ENCODE data around the gene LMOD3. TPM values are rescaled to one million over a fixed set of nuclear protein-coding genes. Genes with fewer than 3 reads are reported as not detected.
A peak's percentile ranks its signal among the peaks of the same experiment; 100 is the strongest.

LMOD3 gene
- total RNA-seq, 4 donors from 2014 or later: 0.21 TPM; not detected in 3

DNA sequence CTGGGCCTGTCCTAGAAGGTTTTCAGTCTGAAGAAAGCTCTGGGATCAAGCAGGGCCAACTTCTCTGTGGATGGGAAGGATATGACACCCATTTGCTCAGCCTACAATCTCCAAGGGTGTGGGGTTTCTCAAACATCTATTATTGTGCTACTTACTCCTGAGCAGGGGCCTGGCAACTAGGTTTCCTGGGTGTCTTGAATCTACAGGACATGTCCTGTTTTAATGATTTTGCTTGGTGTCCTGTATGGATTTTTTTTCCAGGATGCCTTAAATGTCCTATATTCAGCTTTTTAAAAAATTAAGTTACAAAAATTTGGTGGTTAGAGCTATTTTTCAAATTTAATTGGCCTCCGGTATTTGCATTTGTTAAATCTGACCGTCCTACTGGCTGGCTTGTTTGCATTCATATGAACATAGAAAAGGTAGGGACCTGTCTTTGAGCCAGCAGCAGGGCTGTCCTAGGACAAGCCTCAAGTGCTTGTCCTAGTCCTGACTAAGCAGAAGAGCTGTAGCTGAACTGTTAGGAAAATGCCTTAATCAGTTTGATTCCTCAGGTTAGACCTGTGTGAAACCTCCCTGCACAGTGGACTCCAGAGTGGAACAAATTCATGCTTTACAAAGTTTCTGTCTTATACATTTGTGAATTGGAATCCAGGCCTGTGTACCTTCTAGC lies 40.0 kb upstream of the LMOD3 start:
- 80 to 81% methylated on average over 2 of the region's 2 CpGs for WGBS, 2 donors
- Histone ChIP-seq H3K27me3 (no peaks in the 10 kb centered on the region), H3K27ac (no peak overlapping the region), H3K4me3 (replicated peaks in 1 of 3) (no peak overlapping the region), H3K4me1 (no peaks in the 10 kb centered on the region), H3K36me3 (no peaks in the 10 kb centered on the region), H3K9me3 (no peaks in the 10 kb centered on the region)
- TF ChIP-seq CTCF (IDR thresholded peaks at IDR 0.05) (no peak), POLR2A (IDR thresholded peaks at IDR 0.05) (no peak)
- DNase-seq: no peak
- intact Hi-C loops (cut with DNase I): loop anchor here (5.0 kb wide), 2 partner anchors 145 to 510 kb away; no protein-coding TSS in a partner anchor

GRCh38 chr3:69161587-69162307 lies 39.4 kb upstream of the LMOD3 start:
- DNase-seq: peak; percentile 14 to 18
- no peaks in the 10 kb centered on the region for H3K9me3 ChIP-seq
- no peaks in the 10 kb centered on the region for H3K36me3 ChIP-seq
- no peaks in the 10 kb centered on the region for H3K27me3 ChIP-seq
- H3K27ac ChIP-seq: no peak overlapping the region
- H3K4me1 ChIP-seq: no peaks in the 10 kb centered on the region
- WGBS, 2 donors: 28 to 36% methylated on average over 5 of the region's 5 CpGs
- intact Hi-C loops (cut with DNase I): loop anchor here (5.0 kb wide), 2 partner anchors 146 to 511 kb away; no protein-coding TSS in a partner anchor
- H3K4me3 ChIP-seq (replicated peaks in 1 of 3): no peak overlapping the region
- no peak for TF ChIP-seq POLR2A (IDR thresholded peaks at IDR 0.05)
- TF ChIP-seq CTCF (IDR thresholded peaks at IDR 0.05): peak; percentile 81 to 98 (median 93)

- H3K36me3 ChIP-seq: no peaks in the 10 kb centered on the region
- H3K4me1 ChIP-seq: no peaks in the 10 kb centered on the region
- no peaks in the 10 kb centered on the region for H3K9me3 ChIP-seq
- H3K27ac ChIP-seq: no peak overlapping the region
- intact Hi-C loops (cut with DNase I): loop anchor here (5.0 kb wide), 2 partner anchors 147 to 512 kb away; no protein-coding TSS in a partner anchor
- no peak overlapping the region for H3K4me3 ChIP-seq (replicated peaks in 1 of 3)
- DNase-seq: no peak
- no peak for TF ChIP-seq CTCF (IDR thresholded peaks at IDR 0.05)
- 92 to 93% methylated on average over 4 of the region's 4 CpGs for WGBS, 2 donors
- H3K27me3 ChIP-seq: no peaks in the 10 kb centered on the region
Observed at GRCh38 chr3:69160525-69160924, 38.1 kb upstream of the LMOD3 start.

GRCh38 chr3:69160107-69160506 lies 37.7 kb upstream of the LMOD3 start:
- H3K27ac ChIP-seq: no peak overlapping the region
- H3K27me3 ChIP-seq: no peaks in the 10 kb centered on the region
- H3K36me3 ChIP-seq: no peaks in the 10 kb centered on the region
- no peak overlapping the region for H3K4me3 ChIP-seq (replicated peaks in 1 of 3)
- H3K9me3 ChIP-seq: no peaks in the 10 kb centered on the region
- H3K4me1 ChIP-seq: no peaks in the 10 kb centered on the region
- intact Hi-C loops (cut with DNase I): loop anchor here (5.0 kb wide), 2 partner anchors 147 to 512 kb away; no protein-coding TSS in a partner anchor
- TF ChIP-seq POLR2A (IDR thresholded peaks at IDR 0.05) (no peak), CTCF (IDR thresholded peaks at IDR 0.05) (no peak)
- WGBS, 2 donors: 90% methylated on average over 2 of the region's 2 CpGs
- DNase-seq: no peak

DNA sequence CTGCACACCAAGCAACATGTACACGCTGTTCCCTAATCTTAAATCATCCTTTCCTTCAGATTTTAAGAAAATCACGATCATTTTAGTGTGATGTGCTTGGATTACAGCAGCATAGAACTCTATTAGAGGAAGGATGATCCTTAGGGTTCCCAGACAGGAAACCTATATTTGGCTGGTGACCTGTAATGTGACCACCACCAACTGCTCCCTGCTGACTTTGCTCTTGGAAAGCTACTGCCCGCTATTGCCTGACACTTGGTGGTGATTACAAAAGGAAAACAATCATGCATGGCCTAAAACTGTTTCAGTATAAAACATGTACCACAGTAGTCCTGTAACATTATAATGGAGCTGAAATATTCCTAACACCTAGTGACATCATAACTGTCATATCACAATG lies 27.2 kb upstream of the LMOD3 start:
- Histone ChIP-seq H3K9me3 (no peaks in the 10 kb centered on the region), H3K4me3 (replicated peaks in 1 of 3) (no peak overlapping the region), H3K27me3 (no peaks in the 10 kb centered on the region), H3K27ac (no peak overlapping the region), H3K36me3 (no peaks in the 10 kb centered on the region), H3K4me1 (no peaks in the 10 kb centered on the region)
- TF ChIP-seq CTCF (IDR thresholded peaks at IDR 0.05) (no peak), POLR2A (IDR thresholded peaks at IDR 0.05) (no peak)
- WGBS, 2 donors: 88 to 89% methylated on average over 3 of the region's 3 CpGs
- intact Hi-C loops (cut with DNase I): no loop called here
- no peak for DNase-seq
